GM19328 (cell line): Measurements from ENCODE around the gene FITM2.

Source experiments
- ATAC-seq: cut with Tn5 transposase; IDR thresholded peaks from one replicate; pipeline ENCODE4 v1.9.1; 2021; ENCODE audit warnings: mild to moderate bottlenecking, moderate library complexity; ENCODE audit not compliant: unreplicated experiment

Gene FITM2

GRCh38 chr20:44284032-44284431, 27.0 kb downstream of the FITM2 start:
- ATAC-seq, result no peak

GRCh38 chr20:44282192-44282591, 28.8 kb downstream of the FITM2 start:
- no peak for ATAC-seq

GRCh38 chr20:44280387-44280786, 30.6 kb downstream of the FITM2 start:
- ATAC-seq, result no peak

GRCh38 chr20:44279228-44279627, 31.8 kb downstream of the FITM2 start:
- no peak for ATAC-seq

GRCh38 chr20:44274303-44275017, 36.5 kb downstream of the FITM2 start:
- ATAC-seq, result no peak

- ATAC-seq, result no peak
Observed at GRCh38 chr20:44273231-44274215, 37.5 kb downstream of the FITM2 start.

GRCh38 chr20:44271915-44272663, 38.9 kb downstream of the FITM2 start:
- ATAC-seq, result no peak

GRCh38 chr20:44268802-44269201, 42.2 kb downstream of the FITM2 start:
- ATAC-seq, result no peak

GRCh38 chr20:44264287-44264686, 46.7 kb downstream of the FITM2 start:
- no peak for ATAC-seq

GRCh38 chr20:44258226-44258890, 52.6 kb downstream of the FITM2 start:
- no peak for ATAC-seq

- ATAC-seq, result no peak
Observed at GRCh38 chr20:44256961-44257360, 54.0 kb downstream of the FITM2 start.

- ATAC-seq, result no peak
Observed at GRCh38 chr20:44255942-44256341, 55.1 kb downstream of the FITM2 start.

- no peak for ATAC-seq
Observed at GRCh38 chr20:44254073-44254472, 56.9 kb downstream of the FITM2 start.

GRCh38 chr20:44253528-44253927, 57.5 kb downstream of the FITM2 start:
- ATAC-seq, result no peak
